K562 (cell line): ENCODE results near the gene MMP19. TPM values are rescaled to one million over a fixed set of nuclear protein-coding genes. Genes with fewer than 3 reads are reported as not detected.
A peak's percentile ranks its signal among the peaks of the same experiment; 100 is the strongest.

Experiments
- ATAC-seq: fragments of 200-7000 bp; cut with Tn5 transposase; 3 replicates; pipeline ENCODE4 v1.9.1; 2020; ENCODE audit warnings: moderate library complexity
- BruUV-seq: library from RNA; stranded (reverse); fragments of 400-500 nt; replicated peaks from 2 replicates; lab custom pipeline; 2021; lab: Mats Ljungman, UMichigan
- CTCF ChIA-PET: fragments of 300-600 bp; formaldehyde crosslinking; extraction: SDS; loops from one replicate; lab custom pipeline; 2021; ENCODE audit warnings: low intra/inter-chr PET ratio; lab: Yijun Ruan, JAX
- POLR2A ChIA-PET: fragments of 300-600, 350-650 bp; sonication (Branson Sonifier 250); formaldehyde crosslinking; extraction: SDS; loops from one replicate; lab custom pipeline; 2021; ENCODE audit warnings: antibody characterized with exemption, inconsistent platforms; lab: Yijun Ruan, JAX
- DNase-seq, 4 experiments: peaks; one replicate each; pipeline versions ENCODE4 v3.0.0 to v3.0.0-alpha.2; 2011 to 2018; ENCODE audit warnings: low spot score in 3 of 4, mixed read lengths in 3 of 4; ENCODE audit errors: extremely low read depth in 1 of 4
- FAIRE-seq: peaks from 2 replicates; lab custom pipeline; 2011; peaks lifted over from hg19 to GRCh38; lab: Jason Lieb, UNC
- H2AFZ ChIP-seq: 2 replicates; pipeline ENCODE4 v1.6.0; 2011; ENCODE audit warnings: low read depth, low read length, control low read depth, inconsistent platforms
- H3K27ac ChIP-seq: fragments of 200-600 bp; 3 replicates; pipeline ENCODE4 v1.8.0; 2011; ENCODE audit warnings: low read depth, mild to moderate bottlenecking, control low read depth, inconsistent platforms, low read length, moderate library complexity, mixed read lengths; ENCODE audit errors: extremely low read depth
- H3K27me3 ChIP-seq, 2 experiments: fragments of 300-600 bp in 1 of 2; 2 replicates in 1 of 2; 3 replicates in 1 of 2; pipeline versions ENCODE4 v1.6.0 to v1.8.0; 2011; ENCODE audit warnings: inconsistent platforms in 2 of 2, low read length in 2 of 2, mild to moderate bottlenecking in 1 of 2, mixed read lengths in 1 of 2, moderate library complexity in 1 of 2; ENCODE audit not compliant: control insufficient read depth in 2 of 2, insufficient read depth in 2 of 2
- H3K36me3 ChIP-seq: fragments of 300-600 bp; 3 replicates; pipeline ENCODE4 v1.8.0; 2011; ENCODE audit warnings: mild to moderate bottlenecking, low read length, inconsistent platforms; ENCODE audit not compliant: control insufficient read depth, insufficient read depth
- H3K4me1 ChIP-seq, 2 experiments: fragments of 200-600 bp in 1 of 2; replicated peaks in 1 of 2; 2 replicates in 1 of 2; 3 replicates in 1 of 2; pipeline versions ENCODE4 v1.5.1 to v1.8.0; 2011; ENCODE audit warnings: inconsistent platforms in 2 of 2, low read length in 2 of 2, mild to moderate bottlenecking in 1 of 2, mixed read lengths in 1 of 2, moderate library complexity in 1 of 2; ENCODE audit not compliant: control insufficient read depth in 2 of 2, insufficient read depth in 2 of 2
- H3K4me2 ChIP-seq: 2 replicates; pipeline ENCODE4 v1.6.1; 2011; ENCODE audit warnings: low read length, control low read depth, inconsistent platforms, mixed read lengths; ENCODE audit not compliant: insufficient read depth
- H3K4me3 ChIP-seq: fragments of 200-600 bp; sonication (generic), shearing (Covaris generic); 2 replicates; pipeline ENCODE4 v1.5.1; 2016; ENCODE audit warnings: control low read depth, inconsistent platforms
- H3K79me2 ChIP-seq: fragments of 200-600 bp; 3 replicates; pipeline ENCODE4 v1.8.0; 2011; ENCODE audit warnings: low read length, inconsistent platforms; ENCODE audit not compliant: control insufficient read depth, insufficient read depth
- H3K9ac ChIP-seq, 2 experiments: 2 replicates each; pipeline versions ENCODE4 v1.6.0 to v1.6.1; 2011; ENCODE audit warnings: low read depth in 2 of 2, low read length in 2 of 2, control low read depth in 1 of 2, inconsistent platforms in 1 of 2, mild to moderate bottlenecking in 1 of 2, mixed read lengths in 1 of 2; ENCODE audit not compliant: insufficient read depth in 1 of 2
- H3K9me1 ChIP-seq: one replicate; pipeline ENCODE4 v1.6.0; 2011; ENCODE audit warnings: inconsistent platforms, mild to moderate bottlenecking, low read length, moderate library complexity; ENCODE audit not compliant: control insufficient read depth, insufficient read depth
- H3K9me3 ChIP-seq: replicated peaks from 2 replicates; pipeline ENCODE4 v1.5.1; 2011; ENCODE audit warnings: low read depth, low read length, inconsistent platforms; ENCODE audit not compliant: control insufficient read depth, insufficient read depth
- H4K20me1 ChIP-seq: replicated peaks from 2 replicates; pipeline ENCODE4 v1.6.1; 2011; ENCODE audit warnings: low read length, inconsistent platforms, mixed read lengths; ENCODE audit not compliant: control insufficient read depth, insufficient read depth
- ADNP ChIP-seq: fragments of 200-800 bp; sonication (Bioruptor generic); IDR thresholded peaks from 2 replicates; pipeline ENCODE4 v1.6.1; 2016; ENCODE audit warnings: missing genetic modification characterization, missing compliant biosample characterization
- HLTF ChIP-seq: fragments of 450-650 bp; IDR thresholded peaks from 2 replicates; pipeline ENCODE4 v1.6.1; 2016
- RBM25 ChIP-seq: fragments of 200-400 bp; formaldehyde crosslinking; IDR thresholded peaks from 2 replicates; pipeline ENCODE4 v1.6.1; 2018; ENCODE audit warnings: low read length, low read depth, moderate library complexity; ENCODE audit not compliant: severe bottlenecking
- SMARCC2 ChIP-seq: fragments of 450-650 bp; IDR thresholded peaks from 2 replicates; pipeline ENCODE4 v1.6.1; 2017; ENCODE audit warnings: antibody characterized with exemption, moderate library complexity, mild to moderate bottlenecking, low read depth
- ZNF384 ChIP-seq: IDR thresholded peaks from 2 replicates; pipeline ENCODE4 v1.6.1; 2012; ENCODE audit warnings: low read depth, low read length, improper control_type of control experiment
- ZNF79 ChIP-seq: fragments of 250-450 bp; sonication (Bioruptor Pico); IDR thresholded peaks from 2 replicates; pipeline ENCODE4 v1.4.0; 2020; ENCODE audit warnings: low read depth, mild to moderate bottlenecking, moderate library complexity
- WGBS: fragments of 100-300 bp; shearing (Covaris generic); methylation state at CpG from one replicate; pipeline ENCODE4 v1.1.6; 2016; ENCODE audit warnings: low coverage, mixed read lengths; ENCODE audit not compliant: insufficient coverage; ENCODE audit errors: missing lambda C conversion rate; 5-methylcytosine and 5-hydroxymethylcytosine counted together
- in situ Hi-C: fragments of 300-500 bp; cut with MboI; formaldehyde crosslinking; loops from 4 replicates; pipeline ENCODE4 v1.15.0; 2018; ENCODE audit warnings: inconsistent platforms, mixed read lengths
- intact Hi-C: fragments of 100-400 bp; cut with micrococcal nuclease; formaldehyde crosslinking; loops from 2 replicates; pipeline ENCODE4 v1.14.2; 2022
- polyA plus RNA-seq, 8 experiments: library from polyadenylated mRNA; depleted of rRNA in 4 of 8; stranded (reverse) in 5 of 8; unstranded in 3 of 8; fragments of >200 nt; fragmentation: Nextera tagmentation in 2 of 8; fragmentation: Illumina TruSeq in 1 of 8; extraction: Ambion mirVana in 2 of 8; extraction: Trizol in 1 of 8; gene quantifications; 2 replicates each; pipeline versions ENCODE4 v1.2.1 to v1.2.3, GENCODE V29; 2011 to 2014; ENCODE audit warnings: inconsistent platforms in 1 of 8, missing spikeins in 1 of 8
- total RNA-seq, 7 experiments: library from RNA; depleted of rRNA in 6 of 7; stranded (reverse); fragments of >200 nt in 6 of 7; fragmentation: Illumina TruSeq in 2 of 7; extraction: Trizol in 2 of 7; gene quantifications; 2 replicates each; pipeline versions ENCODE4 v1.2.1 to v1.2.3, GENCODE V29; 2011 to 2021; ENCODE audit warnings: low replicate concordance in 1 of 7

Gene MMP19
- total and polyA plus RNA-seq, 9 of the 15 experiments (the other 6 are each of a cell fraction or from before 2014, with no cell fraction given): 0.14 to 1.6 (median 0.66) TPM

DNA sequence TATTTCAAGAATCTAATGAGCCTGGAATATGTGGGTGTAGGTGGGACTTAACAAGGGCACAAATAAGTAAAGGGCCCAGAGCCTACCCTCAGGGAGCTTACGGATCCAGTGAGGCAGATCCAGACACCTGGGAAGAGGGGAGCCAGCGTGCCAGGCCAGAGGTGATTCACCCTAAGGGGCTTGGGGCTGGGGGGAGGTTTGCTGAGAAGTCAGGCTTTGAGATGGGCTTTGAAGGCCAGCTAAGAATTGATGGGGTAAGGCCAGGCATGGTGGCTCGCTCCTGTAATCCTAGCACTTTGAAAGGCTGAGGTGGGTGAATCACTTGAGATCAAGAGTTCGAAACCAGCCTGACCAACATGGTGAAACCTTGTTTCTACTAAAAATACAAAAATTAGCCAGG lies 695 bp upstream of the MMP19 start:
- no peaks in the 10 kb centered on the region for H3K9me1 ChIP-seq
- no TSS peak for BruUV-seq
- no peak for TF ChIP-seq SMARCC2
- TF ChIP-seq ZNF79: no peak
- TF ChIP-seq ZNF384: no peak
- no peaks in the 10 kb centered on the region for H3K36me3 ChIP-seq
- no peak for DNase-seq
- no peaks in the 10 kb centered on the region for H3K9me3 ChIP-seq
- no peaks in the 10 kb centered on the region for H4K20me1 ChIP-seq
- ChIA-PET CTCF (no interaction called here), POLR2A (interaction anchor here (0.6 to 1.8 kb wide), 4 partner anchors 13 to 1151 kb away, joined by 3 to 17 read pairs (median 4); partner anchors contain the start of gene DNAJC14)
- 78% methylated on average over 4 of the region's 4 CpGs for WGBS
- no peak for FAIRE-seq
- H3K4me3 ChIP-seq: no peak overlapping the region
- peak overlapping the region; percentile 74 for H3K4me2 ChIP-seq
- H3K9ac ChIP-seq: no peak overlapping the region; a peak in 1 of 4 replicates
- no peak for ATAC-seq
- H3K27ac ChIP-seq: no peak overlapping the region
- H3K27me3 ChIP-seq: no peaks in the 10 kb centered on the region
- H3K4me1 ChIP-seq: peaks cover 18 to 26% of the 10 kb centered on the region in 2 experiments
- H3K79me2 ChIP-seq: no peaks in the 10 kb centered on the region
- intact Hi-C loops (no loop called here), in situ Hi-C loops (no loop called here)
- peak overlapping the region; percentile 83 for H2AFZ ChIP-seq

DNA sequence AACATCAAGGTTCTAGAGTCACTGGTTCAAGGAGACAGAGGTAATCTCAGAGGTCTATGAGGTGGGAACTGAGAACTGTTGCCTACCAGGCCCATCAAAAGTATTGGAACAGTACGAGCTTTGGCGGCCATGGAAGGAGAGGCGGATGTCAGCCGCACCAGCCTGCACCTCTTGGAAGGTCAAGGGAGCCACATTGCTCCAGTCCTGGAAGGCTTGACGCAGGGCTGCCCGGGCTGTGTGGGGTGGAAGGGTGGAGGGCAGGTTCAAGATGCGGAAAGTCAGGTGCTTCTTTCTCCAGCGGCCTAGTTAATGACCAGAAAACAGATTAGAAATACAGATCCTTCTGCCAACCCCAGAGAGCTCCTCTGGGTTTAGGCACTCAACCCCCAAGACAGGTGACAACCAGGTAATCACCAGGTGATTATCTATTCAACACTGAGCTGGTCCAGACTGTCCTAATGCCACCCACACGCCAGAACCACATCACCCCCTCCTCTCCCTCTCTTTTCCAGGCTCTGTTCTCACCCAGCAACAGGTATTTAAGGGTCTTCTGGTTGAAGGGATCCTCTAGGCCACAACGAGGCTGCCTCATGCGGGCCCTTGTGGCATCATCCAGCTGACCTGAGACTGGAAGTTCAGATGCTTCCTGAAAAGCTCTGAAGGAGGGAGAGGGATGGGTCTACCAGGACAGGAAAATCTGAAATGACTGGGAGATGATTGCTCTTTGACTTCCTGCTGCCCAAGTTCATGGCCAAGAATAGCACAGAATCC lies 2.0 kb downstream of the MMP19 start:
- no peak for DNase-seq
- peak overlapping the region in 1 of 2 experiments; percentile 6; a peak in 1 of 4 replicates for H3K9ac ChIP-seq
- TF ChIP-seq HLTF: 0 out of 2 replicates have a peak, but pooled peaks have one; percentile 58
- no peak for TF ChIP-seq ADNP (tag)
- peak; percentile 67 for TF ChIP-seq RBM25
- TF ChIP-seq, all 486 proteins: peak for 2
- BruUV-seq: no TSS peak
- Histone ChIP-seq H3K27me3 (no peaks in the 10 kb centered on the region), H4K20me1 (no peaks in the 10 kb centered on the region), H3K36me3 (no peaks in the 10 kb centered on the region), H3K27ac (no peak overlapping the region), H2AFZ (no peak overlapping the region), H3K4me1 (peaks cover 10 to 14% of the 10 kb centered on the region in 2 experiments), H3K9me3 (no peaks in the 10 kb centered on the region), H3K79me2 (no peaks in the 10 kb centered on the region), H3K9me1 (no peaks in the 10 kb centered on the region), H3K4me3 (no peak overlapping the region), H3K4me2 (no peak overlapping the region)
- ATAC-seq (no peak), FAIRE-seq (no peak)
- in situ Hi-C loops (no loop called here), intact Hi-C loops (no loop called here)
- ChIA-PET POLR2A (interaction anchor here (0.6 to 1.0 kb wide), 2 partner anchors 10 to 31 kb away, joined by 4 to 5 read pairs; no protein-coding TSS in a partner anchor), CTCF (interaction anchor here (0.6 kb wide), 1 partner anchor 540 kb away, joined by 3 read pairs; no protein-coding TSS in a partner anchor)
- WGBS: 59% methylated on average over 11 of the region's 11 CpGs
